ENCODE data around the gene RAPGEF1. TPM values are rescaled to one million over a fixed set of nuclear protein-coding genes. Genes with fewer than 3 reads are reported as not detected.
A peak's percentile ranks its signal among the peaks of the same experiment; 100 is the strongest.

Gene RAPGEF1
- total and polyA plus RNA-seq, 10 donors = 16.9 to 137 (median 104) TPM

DNA sequence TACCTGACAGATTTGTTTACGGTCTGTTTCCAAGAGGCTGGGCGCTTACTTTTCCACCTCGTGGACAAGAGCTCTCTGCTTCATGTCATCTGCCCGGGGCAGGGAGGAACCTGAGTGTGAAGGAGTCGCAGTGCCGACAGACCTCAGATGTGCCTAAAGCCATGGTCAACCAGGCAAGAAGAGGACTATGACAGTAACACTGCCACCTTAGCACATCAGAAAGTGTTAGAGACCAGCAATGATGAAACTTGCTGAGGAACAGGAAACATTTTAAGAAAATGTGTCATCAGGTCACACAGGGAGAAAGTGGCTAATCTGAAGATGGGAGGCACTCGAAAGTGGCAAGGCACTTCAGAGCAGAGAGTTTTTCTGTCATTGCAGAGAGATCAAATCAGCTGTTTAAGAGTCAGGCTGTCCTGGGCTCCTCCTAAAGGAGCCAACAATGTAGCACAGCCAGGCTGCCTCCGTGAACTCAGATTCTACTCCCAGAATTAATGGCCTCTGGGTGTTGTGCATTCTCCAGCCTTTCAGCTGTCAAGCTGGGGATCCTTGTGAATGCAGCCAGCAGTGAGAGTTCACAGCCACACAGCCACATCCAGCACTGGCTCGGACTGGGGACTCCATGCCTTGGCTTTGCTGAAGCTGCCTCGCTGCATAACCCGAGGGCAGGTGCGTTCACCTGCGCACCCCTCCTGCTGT, 94.6 kb downstream of the RAPGEF1 start:
- intact Hi-C loops (cut with DNase I; ENCODE audit: low total_unique reads) = no loop called here
- peaks cover 0 to 95% (median 40%) of the 10 kb centered on the region in 6 donors for H3K36me3 ChIP-seq
- TF ChIP-seq CTCF (IDR thresholded peaks at IDR 0.05 in 8 of 11, conservative IDR thresholded peaks at IDR 0.05 in 3 of 11) (no peak), POLR2A (IDR thresholded peaks at IDR 0.05) (no peak), POLR2AphosphoS5 (IDR thresholded peaks at IDR 0.05) (peak; percentile 11 to 31 (median 24))

GRCh38 chr9:131642496-131643083, 97.3 kb downstream of the RAPGEF1 start:
- no peak for TF ChIP-seq POLR2AphosphoS5 (IDR thresholded peaks at IDR 0.05)
- no peak for TF ChIP-seq POLR2A (IDR thresholded peaks at IDR 0.05)
- no peak for TF ChIP-seq CTCF (IDR thresholded peaks at IDR 0.05 in 8 of 11, conservative IDR thresholded peaks at IDR 0.05 in 3 of 11)
- 77 to 87% (median 81%) methylated on average over 10 to 13 of the region's 13 CpGs for WGBS, 5 donors
- no peaks in the 10 kb centered on the region for H3K27me3 ChIP-seq (replicated peaks in 1 of 7)
- H3K9me3 ChIP-seq = no peaks in the 10 kb centered on the region
- no peak for DNase-seq
- H3K4me1 ChIP-seq = peaks cover 0 to 55% (median 14%) of the 10 kb centered on the region in 6 donors
- peaks cover 3 to 94% (median 48%) of the 10 kb centered on the region in 6 donors for H3K36me3 ChIP-seq
- peak overlapping the region in 3 of 8 donors; percentile 15 to 45 (median 24) for H3K27ac ChIP-seq
- intact Hi-C loops (cut with DNase I; ENCODE audit: low total_unique reads) = no loop called here
- H3K4me3 ChIP-seq = no peak overlapping the region

More for the DNA sequence above, 94.6 kb downstream of the RAPGEF1 start:
- H3K9me3 ChIP-seq = no peaks in the 10 kb centered on the region
- DNase-seq = no peak
- no peak overlapping the region for H3K4me3 ChIP-seq
- no peaks in the 10 kb centered on the region for H3K27me3 ChIP-seq (replicated peaks in 1 of 7)
- 77 to 83% (median 82%) methylated on average over 11 to 13 of the region's 13 CpGs for WGBS, 5 donors
- H3K4me1 ChIP-seq = peaks cover 0 to 60% (median 18%) of the 10 kb centered on the region in 6 donors
- H3K27ac ChIP-seq = peak overlapping the region in 4 of 8 donors; percentile 26 to 52 (median 30)

DNA sequence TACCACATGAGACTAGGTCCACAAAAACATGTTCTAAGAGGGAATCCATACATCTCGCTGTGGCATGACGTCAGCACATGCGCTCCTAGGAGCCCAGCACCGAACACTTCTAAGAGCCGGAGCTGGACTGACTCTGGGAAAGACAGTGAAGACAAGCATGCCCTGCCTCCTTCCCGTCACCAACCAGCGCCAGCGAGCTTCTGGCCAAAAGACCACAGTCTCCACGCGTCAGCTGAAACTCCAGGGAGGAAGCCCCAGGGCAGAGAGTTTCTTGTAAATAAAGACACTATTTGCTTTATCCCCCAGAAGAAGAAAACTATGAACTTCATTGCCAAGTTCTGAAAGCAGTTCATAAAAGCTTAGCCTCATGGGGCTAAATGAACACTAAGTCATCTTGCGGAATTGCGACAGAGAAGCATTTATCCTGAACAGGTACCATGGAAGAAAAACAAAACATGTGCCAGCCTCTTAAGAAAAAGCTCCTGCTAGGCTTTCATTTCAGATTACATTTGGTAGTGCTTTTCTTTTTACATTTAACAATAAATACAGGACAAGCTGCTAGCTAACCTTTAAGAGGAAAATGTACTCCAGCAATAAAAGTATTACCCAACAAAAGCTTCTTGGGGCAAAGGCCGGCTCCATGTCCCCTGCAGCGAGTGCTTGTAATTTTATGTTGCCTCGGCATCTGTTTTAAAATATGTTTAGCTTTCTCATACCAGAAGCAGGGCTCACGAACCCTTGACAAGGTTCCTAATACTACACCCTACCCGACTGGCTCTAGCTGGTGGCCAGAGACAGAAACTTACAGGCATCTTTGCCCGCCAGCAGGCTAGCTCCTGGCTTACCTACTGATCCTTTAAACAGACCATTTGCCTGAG, 98.0 kb downstream of the RAPGEF1 start:
- DNase-seq = no peak
- 90 to 95% (median 94%) methylated on average over 18 of the region's 18 CpGs for WGBS, 5 donors
- intact Hi-C loops (cut with DNase I; ENCODE audit: low total_unique reads) = no loop called here

More for the DNA sequence above, 98.0 kb downstream of the RAPGEF1 start:
- no peak for TF ChIP-seq CTCF (IDR thresholded peaks at IDR 0.05 in 8 of 11, conservative IDR thresholded peaks at IDR 0.05 in 3 of 11)
- no peak for TF ChIP-seq POLR2AphosphoS5 (IDR thresholded peaks at IDR 0.05)
- no peak for TF ChIP-seq POLR2A (IDR thresholded peaks at IDR 0.05)
- Histone ChIP-seq H3K36me3 (peaks cover 3 to 94% (median 45%) of the 10 kb centered on the region in 6 donors), H3K4me3 (no peak overlapping the region), H3K4me1 (peaks cover 0 to 55% (median 14%) of the 10 kb centered on the region in 6 donors), H3K9me3 (no peaks in the 10 kb centered on the region), H3K27ac (peak overlapping the region in 3 of 8 donors; percentile 15 to 45 (median 24)), H3K27me3 (replicated peaks in 1 of 7) (no peaks in the 10 kb centered on the region)

All from spleen (tissue), 11 donors.